K562 (cell line): ENCODE measurements around the gene VWA5B1. TPM values are rescaled to one million over a fixed set of nuclear protein-coding genes. Genes with fewer than 3 reads are reported as not detected.

Source experiments
- ATAC-seq: fragments of 200-7000 bp; cut with Tn5 transposase; 3 replicates; pipeline ENCODE4 v1.9.1; 2020; ENCODE audit warnings: moderate library complexity
- BruUV-seq: library from RNA; stranded (reverse); fragments of 400-500 nt; replicated peaks from 2 replicates; lab custom pipeline; 2021; lab: Mats Ljungman, UMichigan
- CTCF ChIA-PET: fragments of 300-600 bp; formaldehyde crosslinking; extraction: SDS; loops from one replicate; lab custom pipeline; 2021; ENCODE audit warnings: low intra/inter-chr PET ratio; lab: Yijun Ruan, JAX
- POLR2A ChIA-PET: fragments of 300-600, 350-650 bp; sonication (Branson Sonifier 250); formaldehyde crosslinking; extraction: SDS; loops from one replicate; lab custom pipeline; 2021; ENCODE audit warnings: antibody characterized with exemption, inconsistent platforms; lab: Yijun Ruan, JAX
- DNase-seq, 4 experiments: peaks; one replicate each; pipeline versions ENCODE4 v3.0.0 to v3.0.0-alpha.2; 2011 to 2018; ENCODE audit warnings: low spot score in 3 of 4, mixed read lengths in 3 of 4; ENCODE audit errors: extremely low read depth in 1 of 4
- FAIRE-seq: peaks from 2 replicates; lab custom pipeline; 2011; peaks lifted over from hg19 to GRCh38; lab: Jason Lieb, UNC
- H2AFZ ChIP-seq: 2 replicates; pipeline ENCODE4 v1.6.0; 2011; ENCODE audit warnings: low read depth, low read length, control low read depth, inconsistent platforms
- H3K27ac ChIP-seq: fragments of 200-600 bp; 3 replicates; pipeline ENCODE4 v1.8.0; 2011; ENCODE audit warnings: low read depth, mild to moderate bottlenecking, control low read depth, inconsistent platforms, low read length, moderate library complexity, mixed read lengths; ENCODE audit errors: extremely low read depth
- H3K27me3 ChIP-seq, 2 experiments: fragments of 300-600 bp in 1 of 2; 2 replicates in 1 of 2; 3 replicates in 1 of 2; pipeline versions ENCODE4 v1.6.0 to v1.8.0; 2011; ENCODE audit warnings: inconsistent platforms in 2 of 2, low read length in 2 of 2, mild to moderate bottlenecking in 1 of 2, mixed read lengths in 1 of 2, moderate library complexity in 1 of 2; ENCODE audit not compliant: control insufficient read depth in 2 of 2, insufficient read depth in 2 of 2
- H3K36me3 ChIP-seq: fragments of 300-600 bp; 3 replicates; pipeline ENCODE4 v1.8.0; 2011; ENCODE audit warnings: mild to moderate bottlenecking, low read length, inconsistent platforms; ENCODE audit not compliant: control insufficient read depth, insufficient read depth
- H3K4me1 ChIP-seq, 2 experiments: fragments of 200-600 bp in 1 of 2; replicated peaks in 1 of 2; 2 replicates in 1 of 2; 3 replicates in 1 of 2; pipeline versions ENCODE4 v1.5.1 to v1.8.0; 2011; ENCODE audit warnings: inconsistent platforms in 2 of 2, low read length in 2 of 2, mild to moderate bottlenecking in 1 of 2, mixed read lengths in 1 of 2, moderate library complexity in 1 of 2; ENCODE audit not compliant: control insufficient read depth in 2 of 2, insufficient read depth in 2 of 2
- H3K4me2 ChIP-seq: 2 replicates; pipeline ENCODE4 v1.6.1; 2011; ENCODE audit warnings: low read length, control low read depth, inconsistent platforms, mixed read lengths; ENCODE audit not compliant: insufficient read depth
- H3K4me3 ChIP-seq: fragments of 200-600 bp; sonication (generic), shearing (Covaris generic); 2 replicates; pipeline ENCODE4 v1.5.1; 2016; ENCODE audit warnings: control low read depth, inconsistent platforms
- H3K79me2 ChIP-seq: fragments of 200-600 bp; 3 replicates; pipeline ENCODE4 v1.8.0; 2011; ENCODE audit warnings: low read length, inconsistent platforms; ENCODE audit not compliant: control insufficient read depth, insufficient read depth
- H3K9ac ChIP-seq, 2 experiments: 2 replicates each; pipeline versions ENCODE4 v1.6.0 to v1.6.1; 2011; ENCODE audit warnings: low read depth in 2 of 2, low read length in 2 of 2, control low read depth in 1 of 2, inconsistent platforms in 1 of 2, mild to moderate bottlenecking in 1 of 2, mixed read lengths in 1 of 2; ENCODE audit not compliant: insufficient read depth in 1 of 2
- H3K9me1 ChIP-seq: one replicate; pipeline ENCODE4 v1.6.0; 2011; ENCODE audit warnings: inconsistent platforms, mild to moderate bottlenecking, low read length, moderate library complexity; ENCODE audit not compliant: control insufficient read depth, insufficient read depth
- H3K9me3 ChIP-seq: replicated peaks from 2 replicates; pipeline ENCODE4 v1.5.1; 2011; ENCODE audit warnings: low read depth, low read length, inconsistent platforms; ENCODE audit not compliant: control insufficient read depth, insufficient read depth
- H4K20me1 ChIP-seq: replicated peaks from 2 replicates; pipeline ENCODE4 v1.6.1; 2011; ENCODE audit warnings: low read length, inconsistent platforms, mixed read lengths; ENCODE audit not compliant: control insufficient read depth, insufficient read depth
- DMBX1 ChIP-seq: fragments of 250-450 bp; sonication (Bioruptor Pico); IDR thresholded peaks from 2 replicates; pipeline ENCODE4 v1.8.0; 2022; ENCODE audit warnings: inconsistent platforms, mild to moderate bottlenecking, moderate library complexity, borderline replicate concordance
- HDAC8 ChIP-seq: fragments of 450-650 bp; IDR thresholded peaks from 2 replicates; pipeline ENCODE4 v1.6.1; 2016; ENCODE audit warnings: mild to moderate bottlenecking, missing genetic modification characterization, moderate library complexity, missing compliant biosample characterization
- MCM2 ChIP-seq: fragments of 450-650 bp; IDR thresholded peaks from 2 replicates; pipeline ENCODE4 v1.6.1; 2017; ENCODE audit warnings: low read depth, mild to moderate bottlenecking
- NELFE ChIP-seq: IDR thresholded peaks from 2 replicates; pipeline ENCODE4 v1.6.1; 2011; ENCODE audit warnings: mild to moderate bottlenecking; ENCODE audit not compliant: insufficient read depth, insufficient read length
- STAT5A ChIP-seq: IDR thresholded peaks from 2 replicates; pipeline ENCODE4 v1.6.1; 2012; ENCODE audit warnings: low read length, inconsistent platforms, borderline replicate concordance
- STAT5B ChIP-seq: fragments of 250-450 bp; sonication (Bioruptor Pico); IDR thresholded peaks from 2 replicates; pipeline ENCODE4 v1.8.0; 2021; ENCODE audit warnings: mild to moderate bottlenecking, inconsistent platforms
- TAF7 ChIP-seq: fragments of 450-650 bp; IDR thresholded peaks from 2 replicates; pipeline ENCODE4 v1.6.1; 2016; ENCODE audit warnings: missing genetic modification characterization, missing compliant biosample characterization
- ZNF707 ChIP-seq: fragments of 250-450 bp; sonication (Bioruptor Pico); conservative IDR thresholded peaks from 2 replicates; pipeline ENCODE4 v1.8.0; 2022; ENCODE audit warnings: inconsistent platforms, mild to moderate bottlenecking, moderate library complexity
- WGBS: fragments of 100-300 bp; shearing (Covaris generic); methylation state at CpG from one replicate; pipeline ENCODE4 v1.1.6; 2016; ENCODE audit warnings: low coverage, mixed read lengths; ENCODE audit not compliant: insufficient coverage; ENCODE audit errors: missing lambda C conversion rate; 5-methylcytosine and 5-hydroxymethylcytosine counted together
- in situ Hi-C: fragments of 300-500 bp; cut with MboI; formaldehyde crosslinking; loops from 4 replicates; pipeline ENCODE4 v1.15.0; 2018; ENCODE audit warnings: inconsistent platforms, mixed read lengths
- intact Hi-C: fragments of 100-400 bp; cut with micrococcal nuclease; formaldehyde crosslinking; loops from 2 replicates; pipeline ENCODE4 v1.14.2; 2022
- polyA plus RNA-seq, 8 experiments: library from polyadenylated mRNA; depleted of rRNA in 4 of 8; stranded (reverse) in 5 of 8; unstranded in 3 of 8; fragments of >200 nt; fragmentation: Nextera tagmentation in 2 of 8; fragmentation: Illumina TruSeq in 1 of 8; extraction: Ambion mirVana in 2 of 8; extraction: Trizol in 1 of 8; gene quantifications; 2 replicates each; pipeline versions ENCODE4 v1.2.1 to v1.2.3, GENCODE V29; 2011 to 2014; ENCODE audit warnings: inconsistent platforms in 1 of 8, missing spikeins in 1 of 8
- total RNA-seq, 7 experiments: library from RNA; depleted of rRNA in 6 of 7; stranded (reverse); fragments of >200 nt in 6 of 7; fragmentation: Illumina TruSeq in 2 of 7; extraction: Trizol in 2 of 7; gene quantifications; 2 replicates each; pipeline versions ENCODE4 v1.2.1 to v1.2.3, GENCODE V29; 2011 to 2021; ENCODE audit warnings: low replicate concordance in 1 of 7
- TF ChIP-seq, protein P1 (sequence below): fragments of 250-450 bp; sonication (Bioruptor Pico); IDR thresholded peaks from 2 replicates; pipeline ENCODE4 v1.9.0; 2021; ENCODE audit warnings: mild to moderate bottlenecking
- TF ChIP-seq, protein P2 (sequence below): sonication (generic); formaldehyde crosslinking; IDR thresholded peaks from 2 replicates; pipeline ENCODE4 v1.8.1; 2023; ENCODE audit warnings: missing genetic modification reagents, mild to moderate bottlenecking, borderline replicate concordance

The VWA5B1 gene
- total and polyA plus RNA-seq, 9 of the 15 experiments (the other 6 are each of a cell fraction or from before 2014, with no cell fraction given): not detected

DNA sequence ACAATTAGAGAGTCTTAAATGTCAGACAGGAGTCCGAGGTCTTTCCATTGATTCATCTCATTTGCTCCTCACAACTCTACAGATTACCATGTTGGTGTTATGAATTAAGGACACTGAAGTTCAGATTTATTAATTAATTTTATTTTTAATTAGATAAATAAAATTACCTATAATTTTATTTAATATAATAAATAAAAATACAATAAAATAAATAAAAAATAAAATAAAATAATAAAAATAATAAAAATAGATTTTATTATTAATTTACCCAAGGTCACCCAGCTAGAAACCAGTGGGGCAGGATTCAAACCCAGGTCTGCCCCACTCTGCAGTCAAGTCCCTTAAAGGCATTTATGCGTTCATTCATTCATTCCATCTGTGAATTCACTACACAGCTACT, 72.2 kb downstream of the VWA5B1 start:
- intact Hi-C loops: loop anchor here (5.0 kb wide), 1 partner anchor 129 kb away; no protein-coding TSS in a partner anchor
- Histone ChIP-seq H3K36me3 (no peaks in the 10 kb centered on the region), H3K79me2 (no peaks in the 10 kb centered on the region), H3K9me1 (no peaks in the 10 kb centered on the region), H2AFZ (no peak overlapping the region), H3K27me3 (peaks cover 34 to 83% of the 10 kb centered on the region in 2 experiments), H3K4me3 (no peak overlapping the region), H3K4me2 (no peak overlapping the region), H3K9me3 (no peaks in the 10 kb centered on the region)
- no peak for DNase-seq
- ChIA-PET POLR2A (interaction anchor here (0.6 to 2.8 kb wide), 3 partner anchors 10 to 613 kb away, joined by 3 to 14 read pairs (median 4); no protein-coding TSS in a partner anchor), CTCF (no interaction called here)
- TF ChIP-seq MCM2: no peak
- TF ChIP-seq, protein P1, sequence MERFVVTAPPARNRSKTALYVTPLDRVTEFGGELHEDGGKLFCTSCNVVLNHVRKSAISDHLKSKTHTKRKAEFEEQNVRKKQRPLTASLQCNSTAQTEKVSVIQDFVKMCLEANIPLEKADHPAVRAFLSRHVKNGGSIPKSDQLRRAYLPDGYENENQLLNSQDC (CRISPR knock-in tag): no peak
- no peak for TF ChIP-seq NELFE
- TF ChIP-seq STAT5B: no peak
- TF ChIP-seq, protein P2, sequence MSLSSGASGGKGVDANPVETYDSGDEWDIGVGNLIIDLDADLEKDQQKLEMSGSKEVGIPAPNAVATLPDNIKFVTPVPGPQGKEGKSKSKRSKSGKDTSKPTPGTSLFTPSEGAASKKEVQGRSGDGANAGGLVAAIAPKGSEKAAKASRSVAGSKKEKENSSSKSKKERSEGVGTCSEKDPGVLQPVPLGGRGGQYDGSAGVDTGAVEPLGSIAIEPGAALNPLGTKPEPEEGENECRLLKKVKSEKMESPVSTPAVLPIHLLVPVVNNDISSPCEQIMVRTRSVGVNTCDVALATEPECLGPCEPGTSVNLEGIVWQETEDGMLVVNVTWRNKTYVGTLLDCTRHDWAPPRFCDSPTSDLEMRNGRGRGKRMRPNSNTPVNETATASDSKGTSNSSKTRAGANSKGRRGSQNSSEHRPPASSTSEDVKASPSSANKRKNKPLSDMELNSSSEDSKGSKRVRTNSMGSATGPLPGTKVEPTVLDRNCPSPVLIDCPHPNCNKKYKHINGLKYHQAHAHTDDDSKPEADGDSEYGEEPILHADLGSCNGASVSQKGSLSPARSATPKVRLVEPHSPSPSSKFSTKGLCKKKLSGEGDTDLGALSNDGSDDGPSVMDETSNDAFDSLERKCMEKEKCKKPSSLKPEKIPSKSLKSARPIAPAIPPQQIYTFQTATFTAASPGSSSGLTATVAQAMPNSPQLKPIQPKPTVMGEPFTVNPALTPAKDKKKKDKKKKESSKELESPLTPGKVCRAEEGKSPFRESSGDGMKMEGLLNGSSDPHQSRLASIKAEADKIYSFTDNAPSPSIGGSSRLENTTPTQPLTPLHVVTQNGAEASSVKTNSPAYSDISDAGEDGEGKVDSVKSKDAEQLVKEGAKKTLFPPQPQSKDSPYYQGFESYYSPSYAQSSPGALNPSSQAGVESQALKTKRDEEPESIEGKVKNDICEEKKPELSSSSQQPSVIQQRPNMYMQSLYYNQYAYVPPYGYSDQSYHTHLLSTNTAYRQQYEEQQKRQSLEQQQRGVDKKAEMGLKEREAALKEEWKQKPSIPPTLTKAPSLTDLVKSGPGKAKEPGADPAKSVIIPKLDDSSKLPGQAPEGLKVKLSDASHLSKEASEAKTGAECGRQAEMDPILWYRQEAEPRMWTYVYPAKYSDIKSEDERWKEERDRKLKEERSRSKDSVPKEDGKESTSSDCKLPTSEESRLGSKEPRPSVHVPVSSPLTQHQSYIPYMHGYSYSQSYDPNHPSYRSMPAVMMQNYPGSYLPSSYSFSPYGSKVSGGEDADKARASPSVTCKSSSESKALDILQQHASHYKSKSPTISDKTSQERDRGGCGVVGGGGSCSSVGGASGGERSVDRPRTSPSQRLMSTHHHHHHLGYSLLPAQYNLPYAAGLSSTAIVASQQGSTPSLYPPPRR (CRISPR knock-in tag): no peak
- TF ChIP-seq DMBX1 (CRISPR knock-in tag): no peak
- TF ChIP-seq STAT5A: no peak
- TF ChIP-seq HDAC8 (tag): no peak
- no peak for TF ChIP-seq TAF7 (tag)
- no peak for TF ChIP-seq ZNF707 (CRISPR knock-in tag)
- TF ChIP-seq, all 486 proteins: peak for 0
- H3K4me1 ChIP-seq: peaks cover 0 to 10% of the 10 kb centered on the region in 2 experiments; a peak in 1 of 5 replicates
- ATAC-seq (no peak), FAIRE-seq (no peak)
- in situ Hi-C loops: no loop called here
- no peak overlapping the region for H3K27ac ChIP-seq
- no peak overlapping the region for H3K9ac ChIP-seq
- 0% methylated on average over 2 of the region's 2 CpGs for WGBS
- BruUV-seq: no TSS peak
- H4K20me1 ChIP-seq: peaks cover 2% of the 10 kb centered on the region
